ENCODE results near the gene CFDP1.

The CFDP1 gene

GRCh38 chr16:75371171-75371570 is 62.1 kb downstream of the CFDP1 start:
- DNase-seq: no peak

GRCh38 chr16:75364286-75364791 is 69.0 kb downstream of the CFDP1 start:
- no peak for DNase-seq

GRCh38 chr16:75362846-75363245 is 70.5 kb downstream of the CFDP1 start:
- no peak for DNase-seq

- DNase-seq: no peak
Measured at GRCh38 chr16:75361936-75362335, 71.4 kb downstream of the CFDP1 start.

GRCh38 chr16:75354170-75354569 is 79.1 kb downstream of the CFDP1 start:
- DNase-seq: no peak

- no peak for DNase-seq
Measured at GRCh38 chr16:75351183-75351582, 82.1 kb downstream of the CFDP1 start.

- no peak for DNase-seq
Measured at GRCh38 chr16:75345711-75346110, 87.6 kb downstream of the CFDP1 start.

GRCh38 chr16:75343941-75344340 is 89.4 kb downstream of the CFDP1 start:
- DNase-seq: no peak

- no peak for DNase-seq
Measured at GRCh38 chr16:75343286-75343685, 90.0 kb downstream of the CFDP1 start.

GRCh38 chr16:75342308-75342811 is 90.9 kb downstream of the CFDP1 start:
- no peak for DNase-seq

- no peak for DNase-seq
Measured at GRCh38 chr16:75341564-75342307, 91.6 kb downstream of the CFDP1 start.

GRCh38 chr16:75340741-75341491 is 92.4 kb downstream of the CFDP1 start:
- no peak for DNase-seq

GRCh38 chr16:75337430-75337829 is 95.9 kb downstream of the CFDP1 start:
- DNase-seq: no peak

GRCh38 chr16:75336521-75336920 is 96.8 kb downstream of the CFDP1 start:
- DNase-seq: no peak

GRCh38 chr16:75333721-75334163 is 99.6 kb downstream of the CFDP1 start:
- no peak for DNase-seq

GRCh38 chr16:75329943-75330342 is 103.4 kb downstream of the CFDP1 start:
- DNase-seq: no peak

GRCh38 chr16:75326333-75326732 is 107.0 kb downstream of the CFDP1 start:
- no peak for DNase-seq

GRCh38 chr16:75323933-75324332 is 109.4 kb downstream of the CFDP1 start:
- DNase-seq: no peak

- no peak for DNase-seq
Measured at GRCh38 chr16:75323198-75323597, 110.1 kb downstream of the CFDP1 start.

- DNase-seq: no peak
Measured at GRCh38 chr16:75322740-75323139, 110.6 kb downstream of the CFDP1 start.

GRCh38 chr16:75320435-75320834 is 112.9 kb downstream of the CFDP1 start:
- DNase-seq: no peak

GRCh38 chr16:75319513-75320411 is 113.5 kb downstream of the CFDP1 start:
- DNase-seq: peak in 1 of 5 donors; percentile 23

- no peak for DNase-seq
Measured at GRCh38 chr16:75318737-75319136, 114.6 kb downstream of the CFDP1 start.

All from T-helper 1 cell (primary cell).